Measurements from ENCODE around the gene MEGF9. TPM values are rescaled to one million over a fixed set of nuclear protein-coding genes. Genes with fewer than 3 reads are reported as not detected.

The MEGF9 gene
- total and polyA plus RNA-seq, 2 experiments from 2014 or later = 10.3 to 27.4 TPM

- Histone ChIP-seq H3K36me3 (replicated peaks; ENCODE audit: insufficient read depth, low read depth) (no peaks in the 10 kb centered on the region), H3K4me3 (no peak overlapping the region), H3K27ac (no peak overlapping the region), H3K9me3 (ENCODE audit: low read depth) (no peaks in the 10 kb centered on the region), H3K4me2 (no peak overlapping the region), H3K4me1 (ENCODE audit: insufficient read depth) (peaks cover 16% of the 10 kb centered on the region), H3K79me2 (no peaks in the 10 kb centered on the region), H2AFZ (no peak overlapping the region), H3K9me2 (replicated peaks; ENCODE audit: insufficient read depth) (no peaks in the 10 kb centered on the region), H4K20me1 (ENCODE audit: insufficient read depth, poor library complexity, severe bottlenecking) (no peaks in the 10 kb centered on the region), H3K27me3 (no peaks in the 10 kb centered on the region)
- no peak for TF ChIP-seq EZH2phosphoT487 (IDR thresholded peaks at IDR 0.05; ENCODE audit: low read depth, severe bottlenecking, unreplicated experiment)
- TF ChIP-seq EZH2 (IDR thresholded peaks at IDR 0.05; ENCODE audit: borderline replicate concordance) = no peak
- TF ChIP-seq CTCF (IDR thresholded peaks at IDR 0.05; ENCODE audit: poor library complexity) = no peak
- no peak for DNase-seq (ENCODE audit: low spot score)
- 95% methylated on average over 5 of the region's 5 CpGs for WGBS (ENCODE audit: low lambda C conversion rate, missing lambda C conversion rate)
These were observed 23.3 kb upstream of the MEGF9 start for GRCh38 chr9:120737416-120738165.

GRCh38 chr9:120736881-120737280, 22.6 kb upstream of the MEGF9 start:
- WGBS (ENCODE audit: low lambda C conversion rate, missing lambda C conversion rate) = 93% methylated on average over 2 of the region's 2 CpGs
- no peak overlapping the region for H2AFZ ChIP-seq
- no peaks in the 10 kb centered on the region for H3K36me3 ChIP-seq (replicated peaks; ENCODE audit: insufficient read depth, low read depth)
- H3K4me1 ChIP-seq (ENCODE audit: insufficient read depth) = peaks cover 16% of the 10 kb centered on the region
- TF ChIP-seq EZH2 (IDR thresholded peaks at IDR 0.05; ENCODE audit: borderline replicate concordance) = no peak
- no peak for TF ChIP-seq CTCF (IDR thresholded peaks at IDR 0.05; ENCODE audit: poor library complexity)
- TF ChIP-seq EZH2phosphoT487 (IDR thresholded peaks at IDR 0.05; ENCODE audit: low read depth, severe bottlenecking, unreplicated experiment) = no peak
- no peaks in the 10 kb centered on the region for H4K20me1 ChIP-seq (ENCODE audit: insufficient read depth, poor library complexity, severe bottlenecking)
- no peak overlapping the region for H3K4me2 ChIP-seq
- DNase-seq (ENCODE audit: low spot score) = no peak
- no peaks in the 10 kb centered on the region for H3K79me2 ChIP-seq
- no peak overlapping the region for H3K4me3 ChIP-seq
- no peak overlapping the region for H3K27ac ChIP-seq
- H3K27me3 ChIP-seq = no peaks in the 10 kb centered on the region
- H3K9me2 ChIP-seq (replicated peaks; ENCODE audit: insufficient read depth) = no peaks in the 10 kb centered on the region
- H3K9me3 ChIP-seq (ENCODE audit: low read depth) = no peaks in the 10 kb centered on the region

GRCh38 chr9:120735415-120736126, 21.3 kb upstream of the MEGF9 start:
- no peak overlapping the region for H3K4me3 ChIP-seq

More at GRCh38 chr9:120735415-120736126, 21.3 kb upstream of the MEGF9 start:
- H3K4me2 ChIP-seq = no peak overlapping the region
- no peaks in the 10 kb centered on the region for H3K27me3 ChIP-seq
- no peaks in the 10 kb centered on the region for H3K36me3 ChIP-seq (replicated peaks; ENCODE audit: insufficient read depth, low read depth)
- no peaks in the 10 kb centered on the region for H4K20me1 ChIP-seq (ENCODE audit: insufficient read depth, poor library complexity, severe bottlenecking)
- no peaks in the 10 kb centered on the region for H3K9me2 ChIP-seq (replicated peaks; ENCODE audit: insufficient read depth)
- H3K9me3 ChIP-seq (ENCODE audit: low read depth) = no peaks in the 10 kb centered on the region
- peak overlapping the region; percentile 70 for H3K27ac ChIP-seq
- H2AFZ ChIP-seq = no peak overlapping the region
- 79% methylated on average over 3 of the region's 3 CpGs for WGBS (ENCODE audit: low lambda C conversion rate, missing lambda C conversion rate)
- TF ChIP-seq EZH2phosphoT487 (IDR thresholded peaks at IDR 0.05; ENCODE audit: low read depth, severe bottlenecking, unreplicated experiment) (no peak), EZH2 (IDR thresholded peaks at IDR 0.05; ENCODE audit: borderline replicate concordance) (no peak), CTCF (IDR thresholded peaks at IDR 0.05; ENCODE audit: poor library complexity) (no peak)
- no peaks in the 10 kb centered on the region for H3K79me2 ChIP-seq
- peak; percentile 39 for DNase-seq (ENCODE audit: low spot score)
- peaks cover 23% of the 10 kb centered on the region for H3K4me1 ChIP-seq (ENCODE audit: insufficient read depth)
